Fibroblast of mammary gland (primary cell): Measurements from ENCODE around the gene LDLRAD4.

Experiments used
- DNase-seq: peaks from one replicate; pipeline ENCODE4 v3.0.0-alpha.2; 2010; ENCODE audit warnings: low read depth
- H3K4me3 ChIP-seq: 2 replicates; pipeline ENCODE4 v1.5.1; 2011; ENCODE audit warnings: low read depth, mild to moderate bottlenecking, low read length, moderate library complexity; ENCODE audit not compliant: control insufficient read depth
- CTCF ChIP-seq: conservative IDR thresholded peaks from 2 replicates; pipeline ENCODE4 v1.5.1; 2011; ENCODE audit warnings: low read depth, low read length, inconsistent platforms; ENCODE audit not compliant: control insufficient read depth, insufficient read depth

The LDLRAD4 gene

GRCh38 chr18:13537022-13537780 lies 318.6 kb downstream of the LDLRAD4 start:
- no peak for TF ChIP-seq CTCF
- no peak overlapping the region for H3K4me3 ChIP-seq
- DNase-seq: no peak

GRCh38 chr18:13538630-13539029 lies 320.1 kb downstream of the LDLRAD4 start:
- DNase-seq: no peak
- TF ChIP-seq CTCF: no peak
- H3K4me3 ChIP-seq: no peak overlapping the region

GRCh38 chr18:13539050-13539449 lies 320.5 kb downstream of the LDLRAD4 start:
- TF ChIP-seq CTCF: no peak
- no peak overlapping the region for H3K4me3 ChIP-seq
- no peak for DNase-seq

- no peak for DNase-seq
- no peak overlapping the region for H3K4me3 ChIP-seq
These were observed 321.4 kb downstream of the LDLRAD4 start for GRCh38 chr18:13539843-13540476.

GRCh38 chr18:13540477-13541182 lies 322.1 kb downstream of the LDLRAD4 start:
- no peak for TF ChIP-seq CTCF
- no peak for DNase-seq
- H3K4me3 ChIP-seq: no peak overlapping the region

More at GRCh38 chr18:13539843-13540476, 321.4 kb downstream of the LDLRAD4 start:
- no peak for TF ChIP-seq CTCF

GRCh38 chr18:13541621-13542519 lies 323.3 kb downstream of the LDLRAD4 start:
- no peak overlapping the region for H3K4me3 ChIP-seq
- TF ChIP-seq CTCF: no peak

More at GRCh38 chr18:13541621-13542519, 323.3 kb downstream of the LDLRAD4 start:
- DNase-seq: no peak
